GM21717 (cell line): ENCODE results near the gene PSMA8.
"Not testable (repeated sequence)": the region's sequence is repeated elsewhere in the genome, so short reads cannot be mapped to it uniquely, and the experiment has no call there.

Experiments used
- ATAC-seq: cut with Tn5 transposase; IDR thresholded peaks from one replicate; pipeline ENCODE4 v1.9.1; 2021; ENCODE audit warnings: mild to moderate bottlenecking, moderate library complexity; ENCODE audit not compliant: unreplicated experiment

PSMA8 gene

DNA sequence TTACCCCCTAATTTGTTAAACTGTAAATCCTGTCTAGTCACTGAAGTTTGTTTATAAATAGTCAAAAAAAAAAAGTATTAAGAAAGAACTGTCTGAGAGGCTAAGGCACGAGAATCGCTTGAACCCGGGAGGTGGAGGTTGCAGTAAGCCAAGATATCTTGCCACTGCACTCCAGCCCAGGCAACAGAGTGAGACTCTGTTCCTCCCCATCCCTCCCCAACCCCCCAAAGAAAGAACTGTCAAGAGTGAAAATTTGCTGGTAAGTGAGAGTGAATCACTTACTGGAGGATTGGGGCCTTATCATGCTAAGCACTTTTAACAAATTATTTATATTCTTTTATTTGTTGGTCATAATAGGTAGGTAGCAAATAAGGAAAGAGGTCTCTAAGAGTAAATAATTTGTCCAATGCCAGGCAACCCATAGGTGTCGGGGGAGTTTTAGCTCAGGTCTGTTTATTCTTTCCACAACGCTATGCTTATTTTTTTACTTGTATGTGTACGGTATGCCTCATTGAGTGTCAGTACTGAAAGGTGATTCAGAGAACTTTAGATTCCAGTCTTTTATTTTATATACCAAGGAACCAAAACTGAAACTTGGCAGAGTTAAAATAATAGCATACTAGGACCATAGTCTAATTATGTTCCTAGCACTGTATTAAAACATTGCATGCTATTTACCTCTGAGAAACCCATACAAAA is 95.0 kb downstream of the PSMA8 start:
- no peak for ATAC-seq

DNA sequence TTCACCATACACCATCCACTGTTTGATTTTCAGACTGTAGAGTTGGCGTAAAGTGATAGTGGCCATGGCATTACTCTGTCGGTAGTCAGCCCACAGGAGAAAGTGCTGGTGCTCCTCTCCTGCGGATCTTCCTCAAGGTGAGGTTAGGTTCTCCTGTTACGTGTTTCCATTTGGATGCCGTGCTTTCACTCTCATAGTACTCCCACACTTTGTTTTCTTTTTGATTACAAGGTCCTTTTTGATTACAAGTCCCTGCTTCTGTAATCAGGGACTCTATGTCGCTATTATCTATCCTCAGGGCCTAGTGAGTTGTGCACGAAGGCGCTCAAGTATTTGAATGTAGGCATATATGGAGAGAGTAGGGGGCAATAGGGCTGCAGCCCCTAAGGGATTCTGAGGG is 96.8 kb downstream of the PSMA8 start:
- no peak for ATAC-seq

DNA sequence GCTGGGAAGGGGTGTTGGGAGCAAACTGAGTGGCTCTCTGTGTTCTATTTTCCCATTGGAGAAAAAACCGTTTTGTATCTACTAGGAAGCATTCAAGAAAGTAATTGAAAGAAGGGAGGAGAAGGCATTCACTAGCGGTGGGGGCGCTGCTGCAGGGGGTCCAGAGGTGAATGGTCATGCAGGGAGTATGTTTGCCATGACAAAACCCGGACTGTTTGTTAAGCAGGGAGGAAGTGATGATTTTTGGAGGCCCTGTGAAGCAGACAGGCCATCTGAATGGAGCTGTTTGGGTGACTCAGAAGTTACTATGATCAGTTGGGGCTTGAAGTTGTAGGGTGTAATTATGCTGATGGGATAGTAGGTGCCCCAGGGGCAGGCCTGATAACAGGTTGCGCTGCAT is 99.5 kb downstream of the PSMA8 start:
- ATAC-seq: no peak

DNA sequence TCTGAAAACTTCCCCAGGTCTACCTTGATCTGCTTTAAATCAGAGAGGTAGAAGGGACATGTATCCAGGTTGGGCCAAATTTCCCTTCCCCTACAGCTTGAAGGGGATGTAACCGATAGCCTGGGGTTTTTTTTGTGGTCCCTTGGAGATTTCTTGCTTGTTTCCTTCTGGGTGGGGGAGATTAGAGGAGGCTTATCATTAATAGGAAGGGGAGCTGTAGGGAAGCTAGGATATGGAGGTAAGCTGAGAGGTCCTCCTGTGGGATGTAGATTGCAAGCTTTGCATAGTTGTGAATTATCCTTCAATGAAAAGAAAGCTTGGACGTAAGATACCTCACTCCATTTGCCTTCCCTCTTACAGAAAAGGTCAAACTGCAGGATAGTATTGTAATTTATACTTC is 103.7 kb downstream of the PSMA8 start:
- ATAC-seq: not testable (repeated sequence)

DNA sequence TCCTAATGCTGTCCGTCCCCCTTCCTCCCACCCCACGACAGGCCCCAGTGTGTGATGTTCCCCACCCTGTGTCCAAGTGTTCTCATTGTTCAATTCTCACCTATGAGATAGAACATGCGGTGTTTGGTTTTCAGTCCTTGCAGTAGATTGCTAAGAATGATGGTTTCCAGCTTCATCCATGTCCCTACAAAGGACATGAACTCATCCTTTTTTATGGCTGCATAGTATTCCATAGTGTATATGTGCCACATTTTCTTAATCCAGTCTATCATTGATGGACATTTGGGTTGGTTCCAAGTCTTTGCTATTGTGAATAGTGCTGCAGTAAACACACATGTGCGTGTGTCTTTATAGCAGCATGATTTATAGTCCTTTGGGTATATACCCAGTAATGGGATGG is 105.0 kb downstream of the PSMA8 start:
- not testable (repeated sequence) for ATAC-seq

DNA sequence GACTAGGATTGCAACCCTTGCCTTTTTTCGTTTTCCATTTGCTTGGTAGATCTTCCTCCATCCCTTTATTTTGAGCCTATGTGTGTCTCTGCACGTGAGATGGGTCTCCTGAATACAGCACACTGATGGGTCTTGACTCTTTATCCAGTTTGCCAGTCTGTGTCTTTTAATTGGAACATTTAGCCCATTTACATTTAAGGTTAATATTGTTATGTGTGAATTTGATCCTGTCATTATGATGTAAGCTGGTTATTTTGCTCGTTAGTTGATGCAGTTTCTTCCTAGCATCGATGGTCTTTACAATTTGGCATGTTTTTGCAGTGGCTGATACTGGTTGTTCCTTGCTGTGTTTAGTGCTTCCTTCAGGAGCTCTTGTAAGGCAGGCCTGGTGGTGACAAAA is 108.7 kb downstream of the PSMA8 start:
- not testable (repeated sequence) for ATAC-seq
